HG03108 (cell line): Measurements from ENCODE around the gene CES2.

Experiments
- ATAC-seq: cut with Tn5 transposase; IDR thresholded peaks from one replicate; pipeline ENCODE4 v1.9.1; 2021; ENCODE audit warnings: moderate library complexity; ENCODE audit not compliant: unreplicated experiment

Gene CES2

DNA sequence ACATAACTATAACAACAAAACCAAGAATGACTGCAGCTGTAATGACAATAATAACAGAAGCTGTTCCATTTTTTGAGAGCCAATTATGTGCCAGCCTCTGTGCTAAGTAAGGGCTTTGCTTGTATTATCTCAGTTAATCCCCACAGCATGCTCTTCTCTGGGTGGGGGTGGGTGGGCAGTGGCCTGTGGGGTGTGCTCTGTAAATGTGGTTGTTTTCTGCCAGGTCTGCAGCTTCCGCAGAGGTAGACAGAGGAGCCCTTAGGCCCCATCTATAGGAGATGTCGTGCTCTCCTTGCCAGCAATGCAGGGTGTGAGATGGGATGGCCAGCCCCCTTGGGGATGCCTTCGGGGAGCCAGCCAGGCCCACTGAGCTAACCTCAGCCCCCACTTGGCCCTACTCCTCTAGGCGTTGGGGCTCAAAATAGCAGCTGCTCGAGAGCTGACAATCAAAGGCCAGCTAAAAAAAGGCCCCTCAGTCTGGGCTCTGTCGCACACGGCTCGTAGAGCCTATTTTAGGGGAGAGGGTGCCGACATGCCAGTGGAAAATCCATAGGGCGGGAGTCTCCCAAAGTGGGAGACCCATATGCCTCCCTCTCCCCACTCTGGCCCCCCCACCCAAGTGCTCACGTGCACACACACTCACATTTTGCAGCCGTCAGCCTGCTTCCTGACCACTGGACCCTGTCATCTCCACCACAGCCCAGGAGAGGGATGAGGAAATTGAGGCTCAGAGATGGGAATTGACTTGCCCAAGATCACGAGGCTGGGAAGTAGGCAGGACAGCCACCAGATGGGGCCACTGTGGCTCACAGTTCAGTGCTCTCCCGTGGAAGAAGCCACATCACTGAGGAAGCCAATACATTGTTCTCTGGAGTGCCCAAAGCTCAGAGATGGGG, 32.4 kb upstream of the CES2 start:
- no peak for ATAC-seq

DNA sequence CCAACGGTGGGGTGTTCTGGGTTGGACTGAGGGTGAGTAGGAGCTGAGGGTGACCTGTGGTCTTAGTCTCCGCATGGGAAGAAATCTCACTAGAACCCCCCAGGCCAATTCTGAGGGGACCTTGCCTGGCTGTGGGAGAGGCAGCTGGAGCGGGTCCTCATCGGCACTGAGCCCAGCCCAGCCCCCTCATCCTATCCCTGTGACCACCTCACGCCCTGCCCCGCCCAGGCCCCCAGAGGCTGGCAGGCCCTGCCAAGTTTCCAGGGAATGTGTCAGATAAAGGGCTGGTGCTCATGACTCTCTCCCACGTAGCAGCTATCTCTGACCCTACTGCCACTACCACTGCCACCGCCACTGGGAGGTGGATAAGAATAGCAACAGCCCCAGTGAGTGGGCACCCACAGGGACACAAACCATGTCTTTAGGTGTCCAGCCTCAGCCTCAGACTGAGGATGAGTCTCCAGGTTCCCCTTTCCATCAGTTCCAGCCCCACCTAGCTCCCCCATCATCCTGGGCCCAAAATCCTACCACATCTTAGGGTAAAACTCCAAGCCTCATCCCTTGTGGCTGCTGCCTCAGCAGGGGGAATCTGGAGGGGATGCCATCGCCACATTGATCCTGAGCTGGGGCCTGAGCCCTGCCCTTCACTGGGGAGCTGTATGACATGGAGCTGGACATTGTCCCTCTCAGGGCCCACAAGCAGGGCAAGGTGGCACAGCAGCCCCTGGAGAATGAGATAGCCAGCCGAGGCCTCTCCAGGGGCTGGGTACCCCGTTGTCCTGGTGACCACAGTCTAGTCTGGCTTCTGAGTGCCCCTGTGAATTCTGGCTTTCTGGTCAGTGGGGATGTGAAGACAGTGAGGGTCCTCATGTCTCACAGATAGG, 31.5 kb upstream of the CES2 start:
- no peak for ATAC-seq

DNA sequence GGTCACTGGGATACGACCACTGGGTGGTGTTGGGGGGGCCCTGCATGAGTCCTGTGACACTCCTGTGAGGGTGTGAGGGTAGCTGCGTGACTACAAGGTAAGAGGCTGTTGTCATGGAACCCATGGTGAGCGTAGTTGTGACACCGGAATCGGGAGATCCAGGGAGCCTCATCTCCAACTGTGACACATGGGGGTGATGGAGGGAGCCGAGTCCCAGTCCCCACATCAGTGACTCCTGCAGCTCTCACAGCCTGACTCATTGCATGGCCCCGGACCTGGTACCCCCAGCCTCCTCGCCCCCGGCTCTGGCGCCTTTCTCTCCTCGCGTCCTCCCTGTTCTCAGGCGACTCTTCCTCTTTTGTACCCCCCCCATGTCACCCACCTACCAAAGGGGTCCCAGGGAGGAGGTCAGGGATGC, 30.9 kb upstream of the CES2 start:
- no peak for ATAC-seq

DNA sequence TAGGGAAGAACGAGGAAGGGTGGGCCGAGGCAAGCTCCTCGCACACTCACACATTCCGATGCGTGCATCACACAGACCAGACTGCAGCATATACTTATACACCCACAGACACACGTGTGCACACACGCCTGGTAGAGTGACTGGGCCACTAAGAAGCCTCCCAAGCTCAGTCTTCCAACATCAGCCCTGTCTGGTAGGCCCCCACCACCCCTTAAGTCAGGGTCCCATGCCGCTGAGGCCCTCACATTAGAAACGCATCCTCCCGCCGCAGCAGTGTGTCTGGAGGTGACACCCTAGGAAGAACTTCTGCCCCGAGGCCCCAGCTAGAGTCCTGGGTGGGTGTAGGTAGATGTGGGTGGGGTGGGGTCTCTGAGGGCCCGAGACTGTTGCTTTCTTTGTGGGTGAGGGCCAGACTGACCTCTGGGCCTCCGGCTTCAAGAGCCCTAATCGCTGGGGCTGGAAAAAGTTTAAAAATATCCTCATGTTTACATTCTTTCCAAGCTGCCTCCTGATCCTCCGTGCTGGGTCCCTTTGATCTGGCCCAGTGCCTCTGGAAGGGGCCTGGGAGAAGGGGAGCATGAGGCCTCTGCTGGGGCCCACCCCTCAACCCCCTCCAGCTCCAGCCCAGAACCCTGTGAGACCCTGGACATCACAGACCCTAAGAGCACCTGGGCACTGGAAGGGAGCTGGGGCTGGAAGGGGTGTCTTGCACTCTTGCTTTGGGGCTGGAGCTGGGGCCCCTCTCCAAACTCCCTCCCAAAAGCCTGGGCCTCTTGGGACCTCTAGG, 30.3 kb upstream of the CES2 start:
- ATAC-seq, result no peak

DNA sequence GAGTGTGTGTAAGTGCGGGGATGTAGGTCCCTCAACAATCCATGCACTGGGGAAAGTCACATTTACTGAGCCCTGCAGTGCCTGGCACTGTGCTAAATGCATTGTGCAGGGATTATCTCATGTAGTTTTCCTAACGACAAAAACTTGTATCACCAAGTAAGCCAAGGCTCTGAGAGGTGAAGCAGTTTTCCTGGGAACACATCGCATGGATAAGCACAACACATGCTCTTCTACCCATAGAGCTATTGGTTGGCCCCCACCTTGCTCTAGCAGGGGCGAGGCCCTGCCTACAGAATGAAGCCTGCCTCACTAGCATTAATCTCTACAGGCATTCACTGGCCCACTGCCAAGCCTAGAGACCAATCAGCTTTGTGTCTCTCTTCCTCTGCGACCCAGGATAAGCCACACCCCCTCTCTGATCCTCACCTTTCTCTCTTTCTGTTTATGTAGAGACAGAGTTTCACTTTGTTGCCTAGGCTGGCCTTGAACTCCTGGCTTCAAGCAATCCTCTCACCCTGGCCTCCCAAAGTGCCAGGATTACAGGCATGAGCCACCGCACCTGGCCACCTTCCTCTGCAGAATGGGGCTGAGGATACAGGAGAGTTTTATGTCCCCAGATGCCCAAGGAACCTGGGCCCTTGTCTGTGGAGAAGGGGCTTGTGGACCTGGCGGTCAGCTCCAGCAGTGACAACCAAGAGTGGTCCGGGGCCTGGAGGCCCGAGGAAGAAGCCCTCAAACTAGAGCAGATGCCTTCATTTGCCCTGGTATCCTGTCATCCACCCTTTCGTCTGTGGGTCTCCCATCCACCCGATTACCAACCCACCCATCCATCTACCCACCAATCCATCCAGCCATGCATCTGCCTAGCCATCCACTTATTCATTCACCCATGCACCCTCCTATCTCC, 29.4 kb upstream of the CES2 start:
- ATAC-seq, result no peak

DNA sequence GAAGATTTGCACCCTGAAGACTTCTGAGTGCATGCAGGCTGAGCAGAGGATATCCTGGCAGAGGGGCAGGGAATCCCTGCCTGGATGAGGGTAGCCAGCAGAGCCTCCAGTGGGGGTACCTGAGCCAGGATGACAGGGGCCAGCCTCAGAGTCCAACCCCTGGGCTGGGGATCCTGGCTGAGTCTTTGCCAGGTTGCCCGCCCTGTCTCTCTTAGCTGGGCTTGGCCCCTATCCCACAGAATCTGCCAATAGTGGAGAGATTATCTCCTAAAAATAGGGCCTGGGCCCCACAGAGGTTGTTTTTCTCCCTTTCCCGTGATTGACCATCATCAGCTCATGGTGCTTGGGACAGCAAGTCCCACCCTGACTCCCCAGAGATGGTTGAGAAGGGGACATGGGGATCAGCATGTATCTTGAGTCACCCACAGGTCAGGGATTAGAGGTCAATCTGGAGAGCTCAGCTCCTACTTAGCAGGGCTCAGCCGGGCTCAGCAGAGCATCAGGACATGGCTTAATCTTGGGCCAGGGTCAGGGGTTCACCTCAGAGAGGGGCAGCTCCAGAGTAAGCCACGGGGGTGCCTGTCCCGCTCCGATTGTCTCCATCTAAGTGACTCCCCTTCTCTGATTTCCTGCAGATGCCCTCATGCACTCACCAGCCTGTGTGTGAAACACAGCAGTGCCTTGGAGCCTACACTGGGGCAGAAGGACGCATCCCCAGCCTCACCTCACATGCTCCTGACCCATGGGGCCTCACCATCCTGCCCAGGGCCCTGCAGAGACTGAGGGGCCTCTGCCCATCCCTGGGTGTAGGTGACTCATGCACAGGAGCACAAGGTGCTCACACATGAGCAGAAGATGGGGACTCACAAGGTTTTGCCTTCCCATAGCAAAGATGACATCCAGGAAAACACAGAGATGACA, 28.1 kb upstream of the CES2 start:
- ATAC-seq, result no peak

DNA sequence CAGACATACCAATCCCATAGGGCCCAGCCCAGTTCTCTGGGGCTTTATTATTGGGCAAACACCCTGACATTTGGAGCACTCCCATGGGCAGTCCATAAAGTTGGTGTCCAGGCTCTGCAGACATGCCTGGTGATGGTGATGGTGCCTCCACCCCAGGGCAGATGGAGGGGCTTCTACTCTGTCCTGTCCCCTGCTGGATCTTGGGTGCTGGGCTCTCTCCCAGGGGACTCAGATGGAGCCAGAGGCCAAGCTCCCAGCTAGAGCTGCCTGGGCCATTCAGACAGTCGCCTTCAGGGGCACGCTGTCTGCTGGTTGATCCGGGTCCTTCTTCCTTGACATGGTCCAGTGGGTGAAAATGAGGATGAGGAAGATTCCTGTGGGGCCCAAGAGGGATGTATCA, 27.2 kb upstream of the CES2 start:
- ATAC-seq, result no peak

DNA sequence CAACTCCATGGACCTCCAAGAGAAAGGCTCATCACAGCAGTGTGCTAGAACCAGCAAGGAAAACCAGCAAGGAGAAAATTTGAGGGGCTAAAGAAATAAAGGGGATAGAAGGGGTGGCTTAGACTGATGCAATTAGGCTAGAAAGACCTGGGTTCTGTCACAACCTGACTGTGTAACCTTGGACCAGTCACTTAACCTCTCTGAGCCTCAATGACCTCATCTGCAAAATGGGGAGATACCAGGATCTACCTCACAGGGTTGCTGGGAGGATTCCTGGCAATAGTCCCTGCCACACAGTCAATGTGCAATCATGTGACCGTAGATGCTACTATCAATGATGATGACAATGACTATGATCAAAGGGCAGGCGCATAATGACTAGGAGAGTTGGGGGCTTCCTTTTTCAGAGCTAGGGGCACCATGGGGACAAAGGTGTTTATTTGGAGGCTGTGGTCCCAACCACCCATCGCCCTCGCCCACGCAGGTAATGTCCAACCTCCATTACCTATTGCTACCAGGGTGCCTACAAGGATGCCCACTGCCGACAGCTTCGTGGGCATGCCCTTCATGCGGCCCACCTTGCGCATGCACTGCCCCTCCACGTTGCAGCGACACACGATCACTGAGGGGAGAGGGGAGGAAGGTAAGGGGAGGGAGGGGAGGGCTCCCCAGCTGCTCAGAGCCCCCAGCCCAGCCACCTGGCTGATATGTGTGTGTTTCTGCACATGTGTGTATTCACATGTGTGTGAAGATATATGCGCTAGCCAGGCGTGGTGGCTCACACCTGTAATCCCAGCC, 26.4 kb upstream of the CES2 start:
- ATAC-seq, result no peak

DNA sequence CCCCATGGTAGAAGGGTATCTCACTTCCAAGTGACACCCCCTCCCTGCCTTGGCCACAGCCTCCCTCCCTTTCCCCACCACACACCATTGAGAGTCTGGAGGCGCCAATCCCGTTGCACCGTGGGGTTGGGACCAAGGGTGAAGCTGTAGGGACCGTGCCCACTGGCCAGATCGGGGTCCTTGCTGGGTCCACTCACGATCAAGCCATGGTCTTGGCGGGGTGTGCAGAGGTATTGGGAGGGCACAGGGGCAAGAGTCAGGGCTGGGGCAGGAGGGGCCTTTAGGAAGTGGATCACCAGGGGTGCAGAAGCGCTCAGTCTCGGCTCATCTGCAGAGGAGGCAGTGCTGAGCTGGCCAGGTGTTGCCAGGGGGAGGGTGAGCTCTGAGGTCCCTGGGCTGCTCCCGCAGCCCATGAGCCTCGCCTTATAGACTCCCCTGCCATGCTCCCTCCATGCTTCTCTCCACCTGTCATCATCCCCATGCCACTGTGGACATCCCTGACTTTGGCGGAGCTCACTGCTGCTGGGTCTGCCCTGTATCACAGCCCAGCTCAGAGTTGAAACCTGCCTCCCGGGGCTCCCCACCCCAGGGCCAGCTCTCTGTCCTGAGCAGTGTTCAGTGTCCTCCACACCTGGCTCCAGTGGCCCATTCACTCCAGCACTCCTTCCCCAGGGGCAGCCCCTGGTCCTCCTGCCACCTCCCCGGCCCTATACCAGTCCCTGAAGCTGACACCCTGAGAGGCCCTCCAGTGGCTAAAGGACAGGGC, 25.0 kb upstream of the CES2 start:
- ATAC-seq, result no peak

DNA sequence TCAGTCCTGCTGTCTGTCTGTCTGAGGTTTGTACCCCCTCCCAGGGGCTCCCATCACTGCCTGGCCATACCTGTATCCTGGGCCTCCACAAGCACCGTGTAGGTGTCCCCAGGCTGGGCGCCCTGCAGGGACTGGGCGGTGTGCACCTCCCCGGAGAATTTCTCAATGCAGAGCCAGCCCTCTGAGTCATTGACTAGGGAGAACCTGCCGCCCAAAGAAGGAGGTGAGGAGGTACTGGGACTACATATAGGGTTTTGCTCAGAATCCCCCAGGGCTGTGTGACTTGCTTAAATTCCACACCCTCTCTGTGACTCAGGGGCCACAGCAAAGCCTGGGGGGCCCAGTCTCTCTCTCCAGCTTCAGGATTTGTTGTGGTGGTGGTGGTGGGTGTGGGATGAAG, 24.2 kb upstream of the CES2 start:
- no peak for ATAC-seq

DNA sequence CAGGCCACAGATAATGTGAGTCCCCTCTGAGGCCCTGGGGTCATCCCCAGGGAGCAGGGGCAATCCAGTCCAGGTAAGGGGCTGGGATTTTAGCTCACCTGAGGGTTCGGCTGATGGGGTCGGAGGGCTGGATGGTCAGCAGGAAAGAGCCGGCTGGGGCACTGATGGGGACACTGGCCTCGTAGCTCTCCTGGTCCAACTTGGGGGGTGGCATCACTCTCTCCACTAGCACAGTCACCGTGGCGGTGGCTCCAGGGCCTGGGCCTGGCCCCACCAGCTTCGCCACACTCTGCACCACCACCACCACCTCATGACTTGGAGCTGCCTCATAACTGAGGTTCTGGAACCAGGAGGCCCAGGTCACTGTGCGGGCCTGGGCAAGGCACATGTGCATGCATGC, 23.5 kb upstream of the CES2 start:
- ATAC-seq, result no peak

DNA sequence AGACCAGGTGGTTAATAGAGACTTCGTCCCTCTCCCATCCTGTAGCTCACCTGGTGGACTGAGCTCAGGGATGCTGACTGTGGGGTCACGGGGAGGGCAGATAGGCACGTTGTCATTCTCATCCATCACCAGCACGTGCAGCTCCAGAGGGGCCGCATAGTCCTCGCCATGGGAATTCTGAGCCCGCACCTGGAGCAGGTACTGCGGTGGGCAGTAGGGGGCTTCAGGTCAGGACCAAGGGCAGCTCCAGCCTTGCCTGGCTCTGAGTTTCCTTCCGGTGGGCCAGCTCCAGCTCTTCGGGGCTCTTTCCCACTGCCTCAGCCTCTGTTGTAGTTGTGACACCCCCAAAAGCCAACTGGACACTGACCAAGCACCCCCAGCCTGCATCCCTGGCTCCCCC, 22.2 kb upstream of the CES2 start:
- no peak for ATAC-seq

DNA sequence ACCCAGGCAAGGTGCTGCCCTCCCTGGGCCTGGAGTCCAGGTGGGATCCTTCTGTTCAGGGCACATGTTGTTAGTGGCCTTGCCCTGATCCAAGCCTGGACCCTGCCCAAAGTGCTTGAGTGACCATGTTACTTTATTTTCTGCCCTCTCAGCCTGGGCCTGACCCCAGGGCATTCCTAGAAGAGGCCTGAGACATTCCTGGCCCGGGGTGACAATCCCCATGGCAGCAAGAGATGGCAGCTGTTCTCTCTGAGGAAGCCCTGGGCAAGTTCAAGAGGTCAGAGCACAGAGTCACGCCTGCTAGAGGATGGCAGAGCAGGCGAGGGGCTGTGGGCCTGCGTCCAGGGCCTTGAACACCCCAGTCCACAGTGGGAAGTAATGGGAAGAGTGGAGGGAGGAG, 21.6 kb upstream of the CES2 start:
- no peak for ATAC-seq

DNA sequence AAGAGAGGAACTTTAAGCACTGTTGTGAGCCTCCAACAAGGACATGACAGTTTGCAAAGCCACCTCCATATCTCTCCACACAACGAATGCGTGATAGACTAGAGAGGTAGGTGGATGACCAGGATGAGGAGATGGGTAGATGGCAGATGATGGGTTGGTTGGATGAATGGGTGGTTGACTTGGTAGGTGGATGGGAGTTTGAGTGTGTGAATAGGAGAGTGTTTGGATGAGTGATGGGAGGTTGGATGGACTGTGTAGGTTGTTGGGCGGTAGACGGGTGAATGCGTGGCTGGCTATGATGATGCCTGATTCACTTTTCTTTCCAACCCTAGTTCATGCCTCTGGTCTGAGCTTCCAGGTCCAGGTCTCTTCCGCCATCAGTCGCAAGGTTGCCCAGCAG, 20.8 kb upstream of the CES2 start:
- ATAC-seq, result no peak

DNA sequence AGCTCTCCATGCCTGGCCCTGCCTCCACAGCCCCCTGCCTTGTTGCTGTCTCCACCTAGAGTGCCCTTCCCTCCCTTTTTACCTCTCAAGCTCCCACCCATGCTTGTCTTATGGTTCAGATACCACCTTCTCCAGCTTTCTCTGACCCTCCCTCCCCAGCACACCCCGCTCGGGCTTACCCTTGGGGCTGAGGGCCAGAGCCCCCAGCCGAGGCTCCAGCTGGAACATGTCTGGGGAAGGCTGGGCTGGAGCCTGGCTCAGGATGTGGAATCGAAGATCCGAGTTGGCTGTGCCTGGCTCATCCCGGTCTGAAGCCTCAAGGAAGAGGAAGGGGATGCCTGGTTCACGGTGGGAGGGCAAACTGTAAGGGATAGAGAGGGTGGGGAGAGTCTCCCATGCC, 20.3 kb upstream of the CES2 start:
- ATAC-seq, result no peak

DNA sequence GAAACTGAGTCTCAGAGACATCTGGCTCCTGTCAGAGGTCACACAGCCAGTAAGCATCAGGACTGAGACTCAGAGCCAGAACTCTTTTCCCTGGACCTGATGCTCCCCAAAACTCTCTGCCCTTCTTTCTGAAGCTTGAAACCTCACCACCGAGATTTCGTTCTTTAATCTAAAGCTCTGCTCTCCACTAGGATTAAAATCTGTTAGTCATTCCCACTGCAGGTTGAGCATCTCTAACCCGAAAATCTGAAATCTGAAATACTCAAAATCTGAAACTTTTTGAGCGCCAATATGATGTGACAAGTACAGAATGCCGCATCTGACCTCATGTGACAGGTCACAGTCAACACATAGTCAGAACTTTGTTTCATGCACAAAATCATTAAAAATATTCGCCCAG, 18.8 kb upstream of the CES2 start:
- no peak for ATAC-seq

DNA sequence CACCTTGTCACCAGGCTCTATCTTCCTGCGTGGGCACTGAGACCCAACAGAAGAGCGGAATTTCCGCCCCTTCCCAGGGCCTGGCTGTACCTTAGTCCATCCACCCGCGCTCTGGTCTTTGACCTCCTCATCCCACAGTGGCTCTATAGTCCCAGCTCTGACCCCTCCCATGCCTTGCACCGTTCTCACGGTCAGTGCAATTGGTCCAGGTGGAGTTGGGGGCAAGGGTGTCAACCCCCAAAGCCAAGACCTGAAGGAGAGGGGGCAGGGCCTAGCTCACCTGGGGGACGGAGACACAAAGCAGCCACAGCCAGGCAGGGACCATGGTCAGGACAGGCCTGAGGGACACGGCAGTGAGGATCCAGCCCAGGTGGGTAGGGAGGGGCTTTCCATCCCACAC, 17.6 kb upstream of the CES2 start:
- no peak for ATAC-seq

DNA sequence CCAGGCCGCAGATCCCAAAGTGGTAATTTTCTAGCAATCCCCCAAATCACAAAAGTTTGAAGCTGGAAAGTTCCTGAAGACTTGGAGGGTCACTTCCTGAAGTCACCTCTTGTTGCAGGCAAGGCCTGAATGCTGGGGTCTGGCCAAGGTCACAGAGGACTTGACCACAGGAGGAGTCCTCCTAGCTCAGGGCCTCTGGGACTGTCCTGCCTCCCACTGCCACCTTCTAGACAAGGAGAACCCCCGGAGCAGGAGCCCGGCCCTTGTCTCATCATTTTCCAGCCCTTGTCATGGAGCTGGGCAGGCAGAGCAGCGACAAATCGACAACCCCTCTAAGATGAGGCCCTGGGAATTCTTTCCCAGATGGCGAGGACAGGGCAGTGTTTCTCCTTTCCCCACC, 17.0 kb upstream of the CES2 start:
- no peak for ATAC-seq
